Measurements from ENCODE around the gene NF1.
A peak's percentile ranks its signal among the peaks of the same experiment; 100 is the strongest.
"Not testable (repeated sequence)": the region's sequence is repeated elsewhere in the genome, so short reads cannot be mapped to it uniquely, and the experiment has no call there.

The NF1 gene

DNA sequence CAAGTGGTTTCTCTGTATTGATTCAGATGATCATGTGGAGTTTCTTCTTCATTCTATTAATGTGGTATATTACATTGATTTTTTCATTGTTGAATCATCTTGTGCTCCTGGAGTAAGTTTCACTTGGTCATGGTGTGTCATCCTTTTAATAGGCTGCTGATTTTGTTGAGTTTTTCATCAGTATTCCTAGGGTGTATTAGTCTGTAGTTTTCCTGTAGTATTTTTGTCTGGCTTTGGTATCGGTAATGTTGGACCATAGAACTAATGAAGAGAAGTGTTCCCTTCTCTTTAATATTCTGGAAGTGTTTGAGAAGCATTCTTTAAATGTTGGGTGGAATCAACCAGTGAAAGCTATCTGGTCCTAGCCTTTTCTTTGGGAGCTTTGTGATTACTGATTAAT, 103.2 kb downstream of the NF1 start:
- POLR2A ChIA-PET, result no interaction called here
- no peak for DNase-seq (ENCODE audit: extremely low spot score)
- CTCF ChIA-PET, result interaction anchor here (0.7 to 2.5 kb wide), 6 partner anchors 12 to 644 kb away, joined by 3 to 7 read pairs (median 3); no protein-coding TSS in a partner anchor
- TF ChIP-seq, protein P1, sequence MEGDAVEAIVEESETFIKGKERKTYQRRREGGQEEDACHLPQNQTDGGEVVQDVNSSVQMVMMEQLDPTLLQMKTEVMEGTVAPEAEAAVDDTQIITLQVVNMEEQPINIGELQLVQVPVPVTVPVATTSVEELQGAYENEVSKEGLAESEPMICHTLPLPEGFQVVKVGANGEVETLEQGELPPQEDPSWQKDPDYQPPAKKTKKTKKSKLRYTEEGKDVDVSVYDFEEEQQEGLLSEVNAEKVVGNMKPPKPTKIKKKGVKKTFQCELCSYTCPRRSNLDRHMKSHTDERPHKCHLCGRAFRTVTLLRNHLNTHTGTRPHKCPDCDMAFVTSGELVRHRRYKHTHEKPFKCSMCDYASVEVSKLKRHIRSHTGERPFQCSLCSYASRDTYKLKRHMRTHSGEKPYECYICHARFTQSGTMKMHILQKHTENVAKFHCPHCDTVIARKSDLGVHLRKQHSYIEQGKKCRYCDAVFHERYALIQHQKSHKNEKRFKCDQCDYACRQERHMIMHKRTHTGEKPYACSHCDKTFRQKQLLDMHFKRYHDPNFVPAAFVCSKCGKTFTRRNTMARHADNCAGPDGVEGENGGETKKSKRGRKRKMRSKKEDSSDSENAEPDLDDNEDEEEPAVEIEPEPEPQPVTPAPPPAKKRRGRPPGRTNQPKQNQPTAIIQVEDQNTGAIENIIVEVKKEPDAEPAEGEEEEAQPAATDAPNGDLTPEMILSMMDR (IDR thresholded peaks at IDR 0.05; ENCODE audit: control extremely low read depth, extremely low read depth, low read depth, missing control alignments), result no peak

DNA sequence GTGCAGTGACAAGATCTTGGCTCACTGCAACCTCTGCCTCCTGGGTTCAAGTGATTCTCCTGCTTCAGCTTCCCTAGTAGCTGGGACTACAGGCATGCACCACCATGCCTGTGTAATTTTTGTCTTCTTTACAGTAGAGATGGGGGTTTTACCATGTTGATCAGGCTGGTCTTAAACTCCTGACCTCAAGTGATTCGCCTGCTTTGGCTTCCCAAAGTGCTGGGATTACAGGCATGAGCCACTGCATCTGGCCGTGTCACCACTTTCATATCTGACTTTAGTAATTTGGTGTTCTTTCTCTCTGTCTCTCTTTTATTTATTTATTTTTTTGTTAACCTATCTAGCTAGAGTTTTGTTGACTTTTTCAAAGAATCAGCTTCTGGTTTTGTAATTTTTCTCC, 103.9 kb downstream of the NF1 start:
- DNase-seq (ENCODE audit: extremely low spot score); POLR2A ChIA-PET: not testable (repeated sequence)
- CTCF ChIA-PET, result interaction anchor here (1.0 to 2.1 kb wide), 3 partner anchors 11 to 16 kb away, joined by 3 to 7 read pairs (median 6); no protein-coding TSS in a partner anchor

DNA sequence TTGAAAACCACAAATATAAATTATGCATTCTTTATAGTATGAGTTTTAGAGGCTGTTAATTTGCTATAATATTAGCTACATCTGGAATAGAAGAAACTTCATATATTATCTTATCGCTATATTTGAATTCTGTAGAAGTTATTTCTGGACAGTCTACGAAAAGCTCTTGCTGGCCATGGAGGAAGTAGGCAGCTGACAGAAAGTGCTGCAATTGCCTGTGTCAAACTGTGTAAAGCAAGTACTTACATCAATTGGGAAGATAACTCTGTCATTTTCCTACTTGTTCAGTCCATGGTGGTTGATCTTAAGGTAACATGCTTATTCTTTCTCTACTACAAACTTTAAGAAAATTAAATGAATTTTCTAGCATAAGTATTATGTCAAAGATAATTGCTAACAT, 105.5 kb downstream of the NF1 start:
- TF ChIP-seq, protein P1 (IDR thresholded peaks at IDR 0.05; ENCODE audit: control extremely low read depth, extremely low read depth, low read depth, missing control alignments), result no peak
- POLR2A ChIA-PET, result no interaction called here
- CTCF ChIA-PET, result interaction anchor here (2.1 kb wide), 1 partner anchor 15 kb away, joined by 7 read pairs; no protein-coding TSS in a partner anchor
- no peak for DNase-seq (ENCODE audit: extremely low spot score)

DNA sequence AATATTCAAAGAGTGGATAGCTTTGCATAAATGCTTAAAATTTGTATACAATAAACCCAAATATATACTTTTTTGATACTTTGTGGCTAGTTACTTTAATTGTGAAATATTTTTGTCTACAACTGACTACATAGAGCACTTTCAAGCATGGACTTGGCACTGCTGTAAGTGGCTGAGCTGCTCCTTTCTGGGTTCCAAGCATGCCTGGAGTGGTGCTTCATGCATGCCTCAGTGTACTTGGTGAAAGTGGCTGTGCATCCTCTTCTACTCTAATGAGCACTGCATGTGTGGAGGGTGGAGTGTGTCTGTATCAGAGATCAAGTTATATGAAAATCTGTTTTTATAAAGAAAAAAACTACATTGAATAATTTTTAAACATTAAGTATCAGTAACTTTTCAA, 108.2 kb downstream of the NF1 start:
- ChIA-PET CTCF (interaction anchor here (1.5 kb wide), 1 partner anchor 10 kb away, joined by 3 read pairs; no protein-coding TSS in a partner anchor), POLR2A (no interaction called here)
- TF ChIP-seq, protein P1 (IDR thresholded peaks at IDR 0.05; ENCODE audit: control extremely low read depth, extremely low read depth, low read depth, missing control alignments), result no peak
- no peak for DNase-seq (ENCODE audit: extremely low spot score)

DNA sequence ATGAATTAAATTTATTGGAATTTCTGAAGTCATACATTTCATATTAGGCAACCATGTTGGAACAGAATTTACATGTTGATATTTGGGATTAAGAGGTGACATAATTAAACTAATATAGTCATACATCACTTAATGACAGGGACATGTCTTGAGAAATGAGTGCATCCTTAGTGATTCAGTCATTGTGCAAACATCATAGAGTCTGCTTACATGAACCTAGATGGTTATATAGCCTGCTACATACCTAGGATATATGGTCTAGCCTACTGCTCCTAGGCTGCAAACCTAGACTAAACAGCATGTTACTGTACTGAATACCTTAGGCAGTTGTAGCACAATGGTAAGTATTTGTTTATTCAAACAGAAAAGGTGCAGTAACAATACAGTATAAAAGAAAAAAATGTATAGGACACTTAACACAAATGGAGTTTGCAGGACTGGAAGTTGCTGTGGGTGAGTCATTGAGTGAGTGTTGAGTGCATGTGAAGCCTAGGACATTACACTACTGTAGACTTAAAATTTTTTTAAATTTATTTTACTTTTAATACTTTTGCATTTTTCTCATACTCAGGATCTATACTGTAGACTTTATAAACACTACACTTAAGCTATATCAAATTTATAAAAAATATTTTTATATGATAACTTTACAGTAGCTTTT, 116.7 kb downstream of the NF1 start:
- TF ChIP-seq, protein P1 (IDR thresholded peaks at IDR 0.05; ENCODE audit: control extremely low read depth, extremely low read depth, low read depth, missing control alignments), result no peak
- no peak for DNase-seq (ENCODE audit: extremely low spot score)
- CTCF ChIA-PET, result interaction anchor here (1.3 kb wide), 1 partner anchor 17 kb away, joined by 3 read pairs; no protein-coding TSS in a partner anchor
- POLR2A ChIA-PET, result no interaction called here

DNA sequence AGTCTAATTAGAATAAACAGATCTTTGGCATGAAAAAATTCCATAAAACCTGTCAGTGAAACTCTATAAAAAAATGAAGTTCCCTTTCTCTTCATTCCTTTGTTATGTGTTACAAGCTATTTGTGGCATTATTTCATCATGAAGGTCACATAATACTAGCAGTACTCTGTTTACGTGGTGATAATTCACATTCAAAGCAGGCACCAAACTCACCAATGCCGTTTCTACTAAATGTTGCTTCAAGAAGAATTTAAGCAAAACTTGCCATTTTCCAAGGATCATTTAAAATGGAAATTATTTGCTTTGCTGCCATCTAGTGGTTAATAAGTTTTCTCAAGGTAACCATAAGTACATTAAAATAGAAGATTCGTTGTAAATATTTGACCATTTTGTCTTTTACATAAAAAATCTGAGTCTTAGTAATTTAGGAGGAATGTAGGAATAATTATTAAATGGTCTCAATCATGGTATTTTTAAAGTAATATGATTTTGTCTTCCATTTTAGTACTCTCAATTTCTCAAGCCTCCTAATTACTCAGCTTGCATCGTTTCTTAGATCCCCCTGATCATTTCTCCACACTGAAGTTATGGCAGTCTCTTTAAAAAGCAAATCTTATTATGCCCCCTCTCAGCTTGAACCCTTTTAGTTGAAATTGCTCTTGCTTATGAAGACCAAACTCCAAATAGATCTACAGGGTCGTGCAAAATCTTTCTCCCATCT, 121.4 kb downstream of the NF1 start:
- POLR2A ChIA-PET, result no interaction called here
- CTCF ChIA-PET, result interaction anchor here (0.6 to 4.2 kb wide), 31 partner anchors 8 to 391 kb away, joined by 3 to 29 read pairs (median 4); no protein-coding TSS in a partner anchor
- TF ChIP-seq, protein P1 (IDR thresholded peaks at IDR 0.05; ENCODE audit: control extremely low read depth, extremely low read depth, low read depth, missing control alignments), result peak; percentile 33
- peak; percentile 21 for DNase-seq (ENCODE audit: extremely low spot score)

DNA sequence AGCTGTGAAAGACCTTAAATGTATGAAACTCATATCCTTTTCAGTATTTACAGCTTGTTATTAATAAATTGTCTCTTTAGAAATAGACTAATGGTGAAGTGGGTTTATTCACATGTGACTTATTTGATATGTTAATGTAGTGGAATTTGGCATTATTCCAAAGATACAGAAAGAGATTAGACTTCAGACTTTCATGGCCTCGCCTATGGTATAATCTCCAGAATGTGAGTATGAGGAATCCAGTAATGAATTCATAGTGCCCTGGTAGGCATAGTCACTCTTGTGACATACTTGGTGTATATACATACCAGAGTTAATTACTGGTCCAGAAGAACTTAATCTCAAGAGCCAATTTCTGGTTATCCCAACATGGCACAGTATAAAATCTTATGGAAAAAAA, 129.6 kb downstream of the NF1 start:
- ChIA-PET CTCF (interaction anchor here (1.0 to 3.2 kb wide), 2 partner anchors 9 to 153 kb away, joined by 3 to 18 read pairs; no protein-coding TSS in a partner anchor), POLR2A (no interaction called here)
- no peak for DNase-seq (ENCODE audit: extremely low spot score)
- TF ChIP-seq, protein P1 (IDR thresholded peaks at IDR 0.05; ENCODE audit: control extremely low read depth, extremely low read depth, low read depth, missing control alignments), result no peak
